SKM-1 (cell line): ENCODE results near the gene XIRP2.
"Not testable (repeated sequence)": the region's sequence is repeated elsewhere in the genome, so short reads cannot be mapped to it uniquely, and the experiment has no call there.

ENCODE experiments used
- DNase-seq: peaks from one replicate; lab custom pipeline; 2025; ENCODE audit not compliant: unreplicated experiment; lab: John Stamatoyannopoulos, UW

Gene XIRP2

DNA sequence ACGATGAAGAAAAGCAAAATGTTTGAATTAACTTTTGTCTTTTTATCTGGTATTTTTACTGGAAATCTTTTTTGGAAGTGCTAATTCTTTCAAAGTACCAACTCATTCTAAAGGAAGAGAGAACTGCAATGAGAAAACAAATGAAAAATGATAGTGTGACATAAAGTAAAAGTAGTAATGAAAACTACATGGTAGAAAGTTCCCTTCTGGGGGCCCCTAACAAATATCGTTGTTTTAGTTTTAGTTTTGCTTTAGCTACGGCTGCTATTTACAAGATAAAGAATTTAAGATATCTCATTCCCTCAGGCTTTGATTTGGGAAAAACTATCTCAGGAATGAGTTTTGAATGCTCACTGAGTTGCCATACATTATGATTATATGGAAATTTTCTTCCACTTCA is 161.4 kb downstream of the XIRP2 start:
- no peak for DNase-seq

DNA sequence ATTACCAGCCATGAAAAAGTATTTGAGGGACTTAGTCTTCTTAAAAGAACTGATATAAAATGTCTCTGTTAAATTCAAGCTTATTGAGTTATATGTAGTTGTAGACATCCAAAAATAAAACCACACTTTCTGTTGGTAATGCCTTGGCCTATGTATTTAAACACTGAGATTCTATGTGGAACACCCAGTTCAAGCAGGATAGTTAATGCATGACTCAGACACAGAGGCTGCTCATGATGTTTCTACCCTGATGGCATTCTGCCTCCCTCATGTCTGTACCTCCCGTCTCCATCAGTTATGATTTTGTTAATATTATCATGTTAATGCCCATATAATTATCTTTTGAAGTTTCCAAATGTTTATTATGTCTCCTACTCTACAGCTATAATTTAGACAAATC is 164.5 kb downstream of the XIRP2 start:
- no peak for DNase-seq

DNA sequence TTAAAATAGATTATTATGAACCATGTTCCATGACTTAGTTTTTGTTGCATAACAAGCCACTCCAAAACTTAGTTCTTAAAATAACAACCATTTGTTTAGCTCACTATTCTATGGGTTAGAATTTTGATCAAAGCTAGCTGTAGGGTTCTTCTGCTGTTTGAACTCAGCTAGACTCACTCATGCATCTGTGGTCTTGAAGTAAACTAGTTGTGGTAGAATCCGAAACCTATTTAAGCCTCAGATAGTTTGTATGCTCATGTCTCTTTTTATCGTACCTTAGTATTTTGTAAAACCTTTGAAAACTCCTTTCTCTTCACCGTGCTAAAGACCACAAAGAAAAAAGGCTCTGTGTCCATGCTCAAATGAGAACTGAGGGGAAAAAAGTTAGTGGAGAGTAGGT is 166.6 kb downstream of the XIRP2 start:
- DNase-seq = no peak

DNA sequence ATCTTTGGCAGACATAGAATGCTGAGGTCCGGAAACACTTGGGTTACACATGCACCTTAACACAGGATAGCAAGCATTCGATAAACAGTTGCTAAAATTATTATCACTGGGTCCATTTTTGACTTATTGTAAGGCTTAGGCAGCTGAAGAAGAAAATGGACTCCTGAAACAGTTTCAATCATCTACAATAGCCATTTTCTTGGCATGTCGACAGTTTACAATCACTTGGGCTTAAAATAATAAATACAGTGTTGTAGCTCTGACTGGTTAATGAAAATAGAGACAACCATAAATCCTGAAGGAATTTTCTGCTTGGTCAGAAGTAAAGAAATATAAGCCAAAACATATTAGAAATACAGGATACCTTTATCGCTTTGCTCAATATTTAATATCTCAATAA is 169.2 kb downstream of the XIRP2 start:
- DNase-seq = no peak

DNA sequence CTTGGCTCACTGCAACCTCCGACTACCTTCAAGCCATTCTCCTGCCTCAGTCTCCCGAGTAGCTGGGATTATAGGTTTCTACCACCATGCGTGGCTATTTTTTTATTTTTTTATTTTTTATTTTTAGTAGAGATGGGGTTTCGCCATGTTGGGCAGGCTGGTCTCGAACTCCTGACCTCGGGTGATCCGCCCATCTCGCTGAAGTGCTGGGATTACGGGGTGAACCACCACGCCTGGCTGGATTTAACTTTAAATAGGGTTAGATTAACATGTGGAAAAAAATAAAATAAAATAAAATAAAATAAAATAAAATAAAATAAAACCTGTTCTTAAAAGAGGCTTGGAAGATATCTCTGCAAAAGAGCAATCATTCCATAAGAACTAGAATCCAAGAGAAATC is 170.9 kb downstream of the XIRP2 start:
- DNase-seq = no peak

DNA sequence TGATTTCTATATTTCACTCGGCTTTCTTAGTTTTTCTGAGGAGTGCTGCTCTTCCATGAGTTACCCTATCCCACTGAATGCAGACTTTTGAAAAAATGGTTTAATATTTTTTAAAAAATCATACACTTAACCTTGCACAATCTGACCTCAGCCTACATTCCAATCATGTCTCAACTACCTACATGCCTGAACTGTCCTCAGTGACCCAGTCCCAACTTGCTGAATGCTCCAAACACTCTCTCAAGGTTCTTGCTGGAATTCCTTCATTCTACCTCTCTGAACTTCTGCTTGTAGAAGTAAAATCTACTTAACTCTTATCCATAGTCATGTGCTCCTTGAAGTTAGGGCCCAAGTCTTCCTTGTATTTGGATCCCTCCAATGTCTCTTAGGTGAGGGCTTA is 181.6 kb downstream of the XIRP2 start:
- DNase-seq = no peak

DNA sequence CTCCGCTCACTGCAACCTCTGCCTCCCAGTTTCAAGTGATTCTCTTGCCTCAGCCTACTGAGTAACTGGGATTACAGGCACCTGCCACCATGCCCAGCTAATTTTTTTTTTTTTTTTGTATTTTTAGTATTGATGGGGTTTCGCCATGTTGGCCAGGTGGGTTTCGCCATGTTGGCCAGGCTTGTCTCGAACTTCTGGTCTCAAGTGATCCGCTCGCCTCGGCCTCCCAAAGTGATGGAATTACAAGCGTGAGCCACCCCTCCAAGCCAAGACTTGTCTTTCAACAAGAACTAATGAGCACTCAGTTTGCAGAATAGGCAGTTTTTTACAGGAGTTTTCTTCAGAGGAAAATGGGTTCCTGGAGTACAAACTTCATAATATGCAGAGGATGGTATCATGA is 187.4 kb downstream of the XIRP2 start:
- not testable (repeated sequence) for DNase-seq

DNA sequence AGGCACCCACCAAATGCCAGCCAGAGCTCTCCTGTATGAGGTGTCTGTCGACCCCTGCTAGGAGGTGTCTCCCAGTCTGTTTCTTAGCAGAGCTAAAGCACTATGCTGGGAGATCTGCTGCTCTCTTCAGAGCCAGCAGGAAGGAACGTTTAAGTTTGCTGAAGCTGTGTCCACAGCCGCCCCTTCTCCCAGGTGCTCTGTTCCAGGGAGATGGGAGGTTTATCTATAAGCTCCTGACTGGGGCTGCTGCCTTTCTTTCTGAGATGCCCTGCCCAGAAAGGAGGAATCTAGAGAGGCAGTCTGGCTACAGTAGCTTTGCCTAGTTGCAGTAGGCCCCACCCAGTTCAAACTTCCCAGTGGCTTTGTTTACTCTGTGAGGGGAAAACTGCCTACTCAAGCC is 210.7 kb downstream of the XIRP2 start:
- DNase-seq = not testable (repeated sequence)

DNA sequence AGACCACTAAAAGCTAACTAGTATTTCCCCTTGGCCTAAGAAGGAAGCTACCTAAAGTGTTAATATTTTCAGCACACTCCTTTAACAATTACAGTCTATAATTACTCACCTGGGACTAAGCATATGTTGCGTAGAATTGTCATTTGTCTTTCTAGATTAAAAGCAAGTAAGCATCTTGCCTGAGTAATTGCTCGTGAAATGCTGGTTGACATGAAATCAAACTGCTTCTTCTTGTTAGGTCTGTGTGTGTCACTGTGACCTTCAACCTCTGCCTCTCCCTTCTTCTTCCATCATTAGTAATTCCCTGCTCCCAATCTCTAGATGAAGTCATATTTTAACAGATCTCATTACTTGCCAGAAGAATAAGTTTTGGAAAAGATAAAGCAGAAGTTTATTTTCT is 212.2 kb downstream of the XIRP2 start:
- no peak for DNase-seq

DNA sequence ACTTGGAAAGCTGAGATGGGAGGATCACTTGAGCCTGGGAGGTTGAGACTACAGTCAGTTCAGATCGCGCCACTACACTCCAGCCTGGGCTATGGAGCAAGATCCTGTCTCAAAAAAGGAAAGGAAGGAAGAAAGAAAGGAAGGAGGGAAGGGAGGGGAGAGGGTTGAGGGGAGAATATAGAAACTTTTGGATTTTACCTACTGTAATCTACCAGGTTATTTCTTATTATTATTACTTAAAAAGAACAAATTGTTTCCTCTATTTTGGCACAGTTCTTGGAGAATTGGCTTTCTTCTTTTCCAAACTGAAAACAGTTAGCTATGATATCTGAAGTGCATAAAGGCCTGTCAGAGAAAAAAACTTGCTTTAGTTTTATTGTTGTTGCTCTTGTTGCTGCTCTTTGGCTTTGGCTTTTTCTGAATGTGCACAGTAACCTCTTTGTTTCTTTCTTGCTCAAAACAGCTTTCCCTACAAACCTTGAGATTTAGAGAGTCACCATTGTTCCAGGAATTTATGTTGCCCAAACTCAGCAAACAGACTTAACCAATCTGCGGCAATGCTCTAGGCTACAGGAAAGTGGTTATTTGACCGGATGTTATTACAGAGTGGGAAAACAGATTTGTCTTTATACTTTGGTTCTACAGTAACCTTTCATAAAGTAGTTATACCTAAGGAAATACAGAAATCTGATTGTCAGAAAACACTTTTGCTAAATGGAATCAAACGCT is 214.9 kb downstream of the XIRP2 start:
- DNase-seq = no peak

DNA sequence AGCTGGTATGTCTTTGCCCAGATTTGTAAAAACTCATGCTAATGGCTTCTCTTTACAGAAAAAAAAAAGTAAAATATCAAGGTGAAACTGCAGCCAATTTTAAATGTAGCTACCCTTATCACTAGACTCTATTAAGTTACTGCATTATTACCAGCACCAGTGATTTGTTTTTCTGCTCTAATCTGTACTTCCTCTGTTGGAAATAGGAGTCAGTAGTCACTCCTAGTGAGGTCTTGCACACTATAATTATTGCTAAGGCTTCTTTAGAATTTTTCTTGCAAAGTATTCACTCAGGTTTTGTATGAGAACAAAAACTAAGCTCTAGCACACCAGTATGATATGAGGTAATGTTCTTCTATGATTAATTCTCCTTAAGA is 215.5 kb downstream of the XIRP2 start:
- DNase-seq = no peak

DNA sequence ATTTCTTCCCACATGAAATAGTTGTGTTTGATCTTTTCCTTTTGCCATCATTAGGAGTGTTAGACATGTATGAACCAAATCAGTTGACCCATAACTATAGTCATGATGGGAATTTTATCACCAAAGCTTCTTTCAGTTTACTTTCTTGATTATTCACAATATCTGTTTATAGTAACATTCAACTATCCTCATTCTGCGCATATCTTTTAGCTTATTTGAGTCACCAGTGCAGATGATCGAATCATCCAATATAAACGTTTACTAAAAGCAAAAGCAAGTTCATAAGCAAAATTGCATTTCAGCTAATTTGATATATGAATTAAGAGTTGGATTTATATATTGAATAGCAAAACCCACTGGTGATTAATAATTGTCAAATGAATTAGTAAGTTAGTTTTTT is 216.4 kb downstream of the XIRP2 start:
- DNase-seq = no peak

DNA sequence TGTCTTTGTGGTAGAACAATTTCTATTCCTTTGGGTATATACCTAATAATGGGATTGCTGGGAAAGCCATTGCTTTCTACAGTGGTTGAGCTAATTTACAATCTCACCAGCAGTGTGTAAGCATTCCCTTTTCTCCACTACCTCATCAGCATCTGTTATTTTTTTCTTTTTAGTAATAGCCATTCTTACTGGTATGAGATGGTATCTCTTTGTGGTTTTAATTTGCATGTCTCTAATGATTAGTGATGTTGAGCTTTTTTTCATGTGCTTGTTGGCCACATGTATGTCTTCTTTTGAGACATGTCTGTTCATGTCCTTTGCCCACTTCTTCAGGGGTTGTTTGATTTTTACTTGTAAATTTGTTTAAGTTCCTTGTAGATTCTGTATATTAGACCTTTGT is 221.4 kb downstream of the XIRP2 start:
- DNase-seq = not testable (repeated sequence)

DNA sequence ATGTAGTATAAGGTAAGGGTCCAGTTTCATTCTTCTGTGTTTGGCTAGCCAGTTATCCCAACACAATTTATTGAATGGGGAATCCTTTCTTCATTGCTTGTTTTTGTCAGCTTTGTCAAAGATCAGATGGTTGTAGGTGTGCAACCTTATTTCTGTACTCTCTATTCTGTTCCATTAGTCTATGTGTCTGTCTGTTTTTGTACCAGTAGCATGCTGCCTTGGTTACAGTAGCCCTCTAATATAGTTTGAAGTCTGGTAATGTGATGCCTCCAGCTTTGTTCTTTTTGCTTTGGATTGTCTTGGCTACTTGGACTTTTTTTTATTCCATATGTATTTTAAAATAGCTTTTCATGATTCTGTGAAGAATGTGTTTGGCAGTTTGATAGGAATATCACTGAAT is 222.1 kb downstream of the XIRP2 start:
- no peak for DNase-seq

DNA sequence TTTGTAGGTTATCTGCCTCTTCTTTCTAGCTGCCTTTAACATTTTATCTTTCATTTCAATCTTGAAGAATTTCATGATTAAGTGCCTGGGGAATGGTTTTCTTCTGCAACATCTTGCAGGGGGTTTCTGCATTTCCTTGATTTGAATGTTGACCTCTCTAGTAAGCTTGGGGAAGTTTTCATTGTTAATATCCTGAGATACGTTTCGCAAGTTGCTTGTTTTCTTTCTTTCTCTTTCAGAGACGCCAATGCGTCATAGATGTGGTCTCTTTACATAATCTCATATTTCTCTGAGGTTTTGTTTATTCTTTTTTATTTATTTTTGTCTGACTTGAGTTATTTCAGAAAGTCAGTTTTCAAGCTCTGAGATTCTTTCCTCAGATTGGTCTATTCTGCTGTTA is 225.7 kb downstream of the XIRP2 start:
- DNase-seq = no peak

DNA sequence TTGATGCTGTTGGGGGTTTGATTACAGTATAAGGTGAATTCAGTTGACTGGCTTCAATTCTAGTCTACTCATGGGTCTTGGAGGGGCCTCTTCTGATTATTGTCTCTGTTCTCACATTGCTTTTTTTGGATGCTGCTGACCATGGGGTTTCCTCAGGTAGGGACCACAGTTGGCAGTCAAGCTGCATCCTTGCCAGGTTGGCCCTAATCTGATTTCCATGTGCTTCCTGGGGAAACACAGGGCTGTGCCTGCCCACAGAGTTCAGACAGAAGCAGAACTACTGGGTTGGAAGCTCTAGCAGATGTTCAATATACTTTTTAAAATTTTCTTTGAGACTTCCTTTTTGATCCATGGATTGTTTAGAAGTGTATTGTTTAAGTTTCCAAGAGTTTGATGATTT is 227.3 kb downstream of the XIRP2 start:
- DNase-seq = no peak

DNA sequence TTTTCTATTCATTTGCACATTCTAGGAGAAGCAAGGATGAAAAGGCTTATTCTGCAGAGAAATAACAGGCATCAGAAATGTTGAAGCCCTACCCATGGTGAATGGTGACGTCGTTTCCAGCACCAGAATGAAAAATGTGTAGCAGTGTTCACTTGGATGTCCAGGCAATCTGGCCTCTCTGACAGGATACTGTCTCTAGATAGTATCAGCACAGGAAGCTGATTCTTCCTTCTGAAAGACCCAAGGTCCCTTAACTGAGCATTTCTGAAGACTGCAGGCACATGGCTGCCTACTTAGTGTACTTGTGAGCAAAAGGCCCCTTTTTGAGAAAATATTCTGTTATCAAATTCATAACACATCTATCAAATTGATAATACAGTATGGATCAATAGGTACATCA is 234.1 kb downstream of the XIRP2 start:
- DNase-seq = no peak

DNA sequence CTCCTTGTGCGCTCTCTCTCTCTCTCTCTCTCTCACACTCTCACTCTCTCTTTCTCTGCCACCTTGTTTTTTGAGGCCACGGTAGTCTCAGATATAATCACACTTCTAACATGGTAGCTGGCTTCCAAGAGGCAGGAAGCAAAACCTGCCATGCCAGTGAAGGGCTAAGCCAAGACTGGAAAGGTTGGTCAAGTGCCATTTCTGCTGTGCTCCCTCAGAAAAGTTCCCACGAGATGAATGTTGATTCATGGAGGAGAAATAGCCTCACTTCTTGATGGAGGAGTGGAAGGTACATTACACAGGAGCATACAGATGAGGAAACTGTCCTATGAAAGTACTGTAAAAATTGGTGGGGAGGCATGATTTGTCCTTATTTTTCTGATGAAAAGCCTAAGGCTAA is 237.9 kb downstream of the XIRP2 start:
- no peak for DNase-seq

DNA sequence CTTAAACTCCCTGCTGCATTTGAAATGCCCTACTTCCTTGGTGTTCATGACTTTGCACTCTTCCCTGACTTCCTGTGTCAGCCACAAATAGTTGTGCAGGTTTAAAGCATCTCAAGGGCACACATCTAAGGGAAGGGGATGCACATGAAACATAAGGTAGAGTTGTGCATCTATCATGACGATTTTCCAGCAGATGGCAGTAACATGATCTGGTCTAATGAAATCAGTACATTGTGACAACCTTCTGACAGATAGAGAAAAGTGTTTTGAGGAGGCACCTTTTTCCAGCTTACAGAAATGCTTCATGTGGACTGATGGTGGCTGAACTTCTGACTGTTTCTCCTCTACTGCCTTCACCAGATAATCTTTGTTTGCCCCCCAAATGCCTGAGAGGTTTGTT is 238.9 kb downstream of the XIRP2 start:
- DNase-seq = no peak

DNA sequence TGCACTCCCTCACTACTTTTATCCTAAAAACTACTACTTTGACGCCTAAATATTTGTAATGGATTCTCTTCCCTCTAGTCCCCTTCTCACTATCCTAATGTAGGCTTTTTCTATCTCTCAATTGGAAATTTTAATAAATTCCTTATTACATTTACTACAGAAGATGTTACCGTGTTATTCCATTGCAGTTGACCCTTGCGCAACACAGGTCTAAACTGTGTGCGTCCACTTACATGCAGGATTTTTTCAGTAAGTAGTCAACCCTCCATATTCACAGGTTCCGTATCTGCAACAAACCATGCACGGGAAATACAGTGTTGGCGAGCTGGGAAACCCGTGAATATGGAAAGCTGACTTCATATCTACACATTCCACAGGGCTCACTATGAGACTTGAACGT is 239.8 kb downstream of the XIRP2 start:
- DNase-seq = no peak

DNA sequence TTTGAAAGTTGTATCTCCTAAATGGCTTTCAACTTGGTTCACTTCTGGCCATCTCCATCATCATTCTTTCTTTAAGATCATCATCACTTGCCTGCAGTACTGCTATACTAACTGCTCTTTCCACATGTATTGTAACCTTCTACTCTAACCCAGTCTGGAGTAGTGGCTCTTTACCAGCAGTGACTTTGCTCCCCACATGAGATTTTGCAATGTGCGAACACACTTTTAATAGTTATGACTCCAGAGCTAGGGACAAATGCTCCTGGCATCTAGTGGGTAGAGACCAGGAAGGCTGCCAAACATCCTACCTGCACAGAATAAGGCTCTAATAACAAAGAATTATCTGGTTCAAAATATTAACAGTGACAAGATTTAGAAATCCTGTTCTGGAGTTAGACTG is 243.8 kb downstream of the XIRP2 start:
- DNase-seq = no peak

DNA sequence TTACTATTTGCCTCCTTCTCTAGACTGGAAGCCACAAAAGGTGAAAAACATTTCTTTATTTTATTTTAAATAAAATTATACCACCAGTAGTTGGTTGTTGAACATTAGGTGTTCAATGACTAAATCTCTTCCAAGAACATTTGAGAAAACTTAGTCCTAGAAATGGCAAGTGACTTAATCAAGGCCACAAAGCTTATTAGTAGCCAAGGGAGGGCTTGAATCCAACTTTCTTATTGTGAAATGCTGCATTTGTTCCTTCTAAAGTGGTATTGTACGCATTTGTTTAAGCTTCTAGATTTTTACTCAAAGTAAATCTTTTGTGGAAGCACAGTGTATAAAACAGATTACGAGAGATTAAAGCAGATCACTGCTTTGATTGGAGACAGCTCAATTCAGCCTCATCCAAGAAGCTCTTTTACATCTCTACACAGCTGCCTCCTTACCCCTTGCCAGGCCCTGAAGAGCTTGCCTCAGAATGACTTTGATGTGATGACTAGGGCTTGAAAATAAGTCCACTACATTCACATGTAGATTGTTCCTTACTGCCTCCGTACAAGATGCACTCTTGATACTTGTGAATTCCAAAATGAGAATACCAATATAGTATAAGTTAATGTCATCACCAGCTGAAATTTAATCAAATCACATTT is 244.8 kb downstream of the XIRP2 start:
- no peak for DNase-seq

DNA sequence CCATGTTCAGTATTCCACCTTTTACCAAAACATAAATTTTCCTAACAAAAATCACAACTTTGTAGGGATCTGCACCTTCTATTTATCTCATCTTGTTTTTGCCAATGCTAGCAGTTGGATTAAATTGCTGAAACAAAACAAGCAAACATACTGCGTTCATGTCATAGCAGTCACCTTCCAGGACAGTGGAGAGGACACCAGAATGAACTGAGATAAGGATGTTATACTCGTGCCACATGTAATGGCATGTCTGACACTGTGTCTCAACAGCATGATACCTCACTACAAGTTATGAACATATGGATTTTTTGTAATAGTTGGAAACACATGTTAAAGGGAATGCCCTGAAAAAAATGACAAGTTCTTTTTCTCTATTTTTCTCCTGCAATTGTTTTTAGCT is 245.3 kb downstream of the XIRP2 start:
- no peak for DNase-seq
